Kasumi-1 (cell line): ENCODE measurements around the gene DNLZ.
"Not testable (repeated sequence)": the region's sequence is repeated elsewhere in the genome, so short reads cannot be mapped to it uniquely, and the experiment has no call there.

ENCODE experiments used
- DNase-seq, 2 experiments: peaks; one replicate each; lab custom pipeline; 2025; lab: John Stamatoyannopoulos, UW

Gene DNLZ

DNA sequence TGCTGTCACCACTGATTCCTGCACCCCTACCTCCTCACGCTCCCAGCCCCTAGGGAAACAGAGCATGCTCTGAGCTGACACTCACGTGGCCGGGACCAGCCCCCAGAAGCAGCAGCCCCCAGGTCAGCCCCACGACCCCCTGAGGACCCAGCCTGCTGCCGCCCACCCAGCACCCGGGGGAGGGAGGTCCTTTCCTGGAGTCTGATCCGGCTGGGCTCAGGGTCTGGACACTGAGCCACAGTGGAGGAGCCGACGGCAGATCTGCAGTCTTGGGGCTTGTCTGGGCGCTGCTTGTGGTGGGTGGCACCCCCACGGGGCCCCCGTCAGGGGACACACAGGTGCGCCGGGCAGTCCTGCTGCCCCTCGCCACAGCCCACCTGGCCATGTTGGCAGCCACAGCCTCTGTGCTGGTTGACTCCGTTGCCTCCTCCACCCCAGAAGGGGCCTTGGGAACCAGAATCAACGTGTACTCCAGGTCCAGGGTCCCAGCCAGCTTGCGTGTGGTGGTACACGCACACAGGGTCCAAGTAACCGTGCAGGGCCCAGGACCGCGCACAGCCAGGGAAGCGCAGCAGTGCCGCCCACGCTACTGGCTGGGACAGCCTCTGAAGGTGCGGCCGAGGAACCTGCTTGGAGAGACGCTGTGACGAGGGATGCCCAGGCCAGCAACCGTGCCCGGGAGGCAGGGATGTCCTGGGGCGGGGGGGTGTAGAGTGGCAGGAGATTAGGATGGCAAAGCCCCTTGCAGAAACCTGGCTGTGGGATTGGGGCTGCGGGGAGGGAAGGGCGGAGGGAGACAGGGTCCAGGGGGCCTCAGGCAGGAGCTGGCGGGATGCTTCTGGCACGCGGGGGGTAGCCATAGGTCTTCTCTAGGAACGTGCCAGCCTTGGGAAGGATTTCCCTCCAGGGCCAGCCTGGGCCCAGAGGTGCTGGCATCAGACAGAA, 3.5 kb downstream of the DNLZ start:
- no peak for DNase-seq

DNA sequence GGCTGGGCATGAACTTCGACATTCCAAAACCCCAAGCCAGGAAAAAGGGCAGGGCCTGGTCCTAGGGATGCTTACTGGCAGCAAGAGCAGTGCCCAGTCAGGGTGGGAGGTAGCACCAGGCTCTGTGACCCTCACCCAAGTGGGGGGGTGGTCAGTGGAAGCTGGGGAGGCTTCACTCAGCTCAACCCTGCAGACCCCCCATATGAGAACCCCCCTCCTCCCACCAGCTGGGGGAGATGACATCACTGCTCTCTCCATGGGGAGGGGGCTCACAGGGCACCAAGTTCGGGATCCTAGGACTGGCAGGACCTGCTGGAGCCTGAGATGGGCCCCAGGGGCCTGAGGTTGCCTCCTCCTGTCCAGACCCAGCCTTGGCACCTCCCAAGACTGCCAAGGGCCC, 4.7 kb downstream of the DNLZ start:
- no peak for DNase-seq

DNA sequence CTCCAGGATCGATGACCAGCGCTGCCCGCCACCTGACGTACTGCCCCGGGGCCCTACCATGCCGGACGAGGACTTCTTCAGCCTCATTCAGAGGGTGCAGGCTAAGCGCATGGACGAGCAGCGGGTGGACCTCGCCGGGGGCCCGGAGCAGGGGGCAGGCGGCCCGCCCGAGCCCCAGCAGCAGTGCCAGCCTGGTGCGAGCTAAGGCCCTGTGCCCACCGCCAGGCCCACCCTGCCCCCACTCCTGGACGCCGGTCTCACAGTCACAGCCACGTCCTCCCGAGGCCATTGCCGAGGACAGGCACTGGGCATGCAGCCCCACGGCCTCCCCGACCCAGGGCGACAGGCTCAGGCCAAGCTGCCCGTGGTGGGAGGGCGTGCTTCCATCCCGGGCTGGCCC, 5.5 kb downstream of the DNLZ start:
- no peak for DNase-seq

DNA sequence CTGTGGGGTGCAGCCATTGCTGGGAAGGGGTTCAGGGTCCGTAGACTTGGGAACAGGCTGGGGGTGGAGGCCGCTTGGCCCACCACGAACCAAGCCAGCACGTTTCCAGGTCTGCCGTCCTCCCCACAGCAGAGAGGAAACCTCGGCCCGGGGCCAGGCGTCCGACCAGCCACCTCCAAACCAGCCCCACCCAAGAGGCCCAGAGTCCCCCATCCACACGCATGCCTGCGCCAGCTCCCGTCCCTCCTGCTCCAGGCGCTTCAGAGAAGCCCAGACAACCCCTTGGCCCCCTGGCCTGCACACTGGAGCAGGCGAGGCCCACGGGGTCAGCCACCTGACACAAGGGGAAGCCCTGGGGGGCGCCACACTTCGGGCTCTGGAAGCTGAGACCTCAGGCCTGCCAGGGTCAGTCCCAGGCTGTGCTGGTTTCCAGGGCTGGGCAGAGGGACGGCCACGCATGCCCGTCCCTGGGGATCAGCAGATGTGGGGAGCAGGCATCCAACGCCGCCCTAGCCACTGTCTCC, 6.3 kb downstream of the DNLZ start:
- no peak for DNase-seq

DNA sequence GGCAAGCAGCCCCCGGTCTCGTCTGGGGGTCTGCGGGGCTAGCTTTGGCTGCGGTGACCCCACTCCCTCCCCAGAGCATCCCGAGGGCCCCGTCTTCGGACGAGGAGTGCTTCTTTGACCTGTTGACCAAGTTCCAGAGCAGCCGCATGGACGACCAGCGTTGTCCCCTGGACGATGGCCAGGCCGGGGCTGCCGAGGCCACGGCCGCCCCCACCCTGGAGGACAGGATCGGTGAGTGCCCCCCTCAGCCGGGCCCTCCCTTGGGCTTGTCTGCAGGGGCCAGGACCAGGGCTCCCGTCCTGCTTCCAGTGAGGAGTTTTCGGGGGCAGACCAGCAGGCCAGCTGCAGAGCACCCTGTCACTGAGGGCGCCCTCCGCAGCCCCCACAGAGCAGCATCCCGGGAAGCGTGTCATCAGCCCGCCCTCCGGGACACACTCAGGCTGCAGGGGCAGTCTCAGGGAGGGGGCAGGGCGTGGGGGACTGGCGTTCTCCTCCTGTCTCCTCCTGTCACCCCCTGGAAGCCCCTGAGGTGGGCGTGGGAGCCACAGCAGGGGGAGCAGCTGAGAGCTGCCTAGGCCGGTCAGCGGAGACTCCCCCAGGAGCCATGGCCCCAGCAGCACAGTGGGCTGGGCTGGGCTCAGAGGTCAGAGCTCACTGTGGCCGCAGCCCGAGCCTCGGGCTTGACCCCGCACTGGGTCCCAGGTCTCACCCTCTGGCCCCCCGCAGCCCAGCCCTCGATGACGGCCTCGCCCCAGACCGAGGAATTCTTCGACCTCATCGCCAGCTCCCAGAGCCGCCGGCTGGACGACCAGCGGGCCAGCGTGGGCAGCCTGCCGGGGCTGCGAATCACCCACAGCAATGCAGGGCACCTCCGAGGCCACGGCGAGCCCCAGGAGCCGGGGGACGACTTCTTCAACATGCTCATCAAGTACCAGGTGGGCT, 7.7 kb downstream of the DNLZ start:
- no peak for DNase-seq

DNA sequence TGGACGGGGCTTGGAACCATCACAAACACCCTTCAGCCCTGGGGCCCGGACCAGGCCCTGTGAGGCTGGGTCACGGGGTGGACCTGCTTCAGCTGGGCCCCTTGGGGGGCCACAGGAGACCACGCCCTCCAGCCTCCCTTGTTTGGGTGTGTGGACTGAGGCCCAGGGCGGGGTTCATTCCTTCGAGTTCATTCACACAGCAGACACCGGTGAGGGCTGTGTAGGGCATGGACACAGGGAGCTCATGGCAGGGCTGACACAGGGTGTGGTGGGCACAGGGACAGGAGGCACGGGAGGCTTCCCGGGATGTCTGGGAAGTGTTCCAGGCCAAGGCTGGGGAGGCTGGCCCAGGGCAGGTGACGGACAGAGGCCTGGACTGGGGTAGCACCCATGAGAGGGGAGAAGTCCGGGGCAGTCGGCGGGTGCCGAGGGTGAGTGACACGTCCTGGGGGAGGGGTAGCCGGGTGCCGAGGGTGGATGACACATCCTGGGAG, 8.9 kb downstream of the DNLZ start:
- no peak for DNase-seq

DNA sequence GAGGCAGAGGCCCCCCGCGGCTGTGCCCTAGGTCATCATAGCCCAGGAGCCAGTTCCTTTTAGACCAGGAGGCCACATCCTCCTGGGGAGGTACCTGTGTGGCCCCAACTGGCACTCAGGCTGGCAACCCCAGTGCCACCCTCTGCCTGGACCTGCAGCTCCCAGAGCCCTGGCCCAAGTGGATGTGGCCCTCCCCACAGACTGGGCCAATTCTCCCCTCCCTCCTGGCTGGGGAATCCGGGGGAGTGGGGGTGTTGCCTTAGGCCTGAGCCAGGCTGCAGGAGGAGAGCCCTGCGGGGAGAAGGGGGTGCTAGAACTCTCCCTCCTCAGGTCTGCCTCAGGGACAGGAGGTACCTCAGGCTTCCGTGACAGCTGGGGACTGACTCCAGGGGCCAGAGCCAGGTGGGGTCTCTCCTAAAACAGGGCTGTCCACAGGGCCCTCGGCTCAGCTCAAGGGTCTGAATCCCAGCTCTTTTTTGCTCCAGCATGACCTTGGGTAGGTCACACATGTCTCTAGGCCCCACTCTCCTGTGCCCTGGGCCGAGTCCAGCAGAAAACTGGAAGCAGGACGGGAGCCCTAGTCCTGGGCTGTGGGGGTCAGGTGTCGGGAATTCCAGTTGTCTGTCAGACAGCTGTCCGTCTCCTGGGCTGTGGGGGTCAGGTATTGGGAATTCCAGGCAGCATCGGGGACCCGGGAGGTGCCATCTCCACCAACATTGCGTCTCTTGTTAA, 9.6 kb downstream of the DNLZ start:
- no peak for DNase-seq

DNA sequence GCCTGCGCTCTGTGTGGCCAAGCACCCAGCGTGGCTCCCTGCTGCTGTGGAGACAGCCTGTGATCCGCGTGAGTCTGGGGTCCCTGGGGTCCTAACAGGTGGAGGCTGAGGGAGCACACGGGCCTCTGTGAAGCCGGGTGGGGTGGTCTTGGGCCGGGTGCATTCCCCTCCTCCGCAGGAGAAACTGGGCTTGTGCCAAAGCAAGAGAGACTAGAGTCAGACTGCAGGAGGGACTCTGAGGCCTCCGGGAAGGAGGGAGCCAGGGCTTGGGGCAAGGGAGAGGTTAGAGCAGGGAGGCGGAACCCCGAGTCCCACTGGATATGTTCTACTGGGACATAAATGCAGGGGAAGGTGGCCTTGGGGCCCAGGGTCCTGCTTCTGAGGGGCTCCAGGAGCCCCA, 10.5 kb downstream of the DNLZ start:
- no peak for DNase-seq

DNA sequence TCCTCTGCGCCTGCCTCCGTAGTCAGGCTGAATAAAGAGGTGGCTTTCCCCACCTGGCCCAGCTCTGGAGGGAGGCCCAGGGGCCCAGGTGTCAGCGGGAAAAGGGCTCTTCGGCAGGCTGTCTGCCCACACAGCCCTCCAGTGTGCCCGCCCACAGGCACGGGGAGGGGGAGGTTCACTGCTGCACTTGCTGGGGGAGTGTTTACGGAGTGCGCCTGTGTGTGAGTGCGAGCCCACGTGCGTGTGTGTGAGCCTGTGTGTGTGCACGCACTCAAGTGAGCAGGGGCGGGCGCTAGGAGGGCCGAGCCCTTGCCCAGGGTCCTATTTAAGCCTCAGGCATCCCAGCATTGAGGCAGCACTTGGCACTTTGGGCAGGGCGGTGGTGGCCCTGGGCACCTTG, 10.9 kb downstream of the DNLZ start:
- no peak for DNase-seq

DNA sequence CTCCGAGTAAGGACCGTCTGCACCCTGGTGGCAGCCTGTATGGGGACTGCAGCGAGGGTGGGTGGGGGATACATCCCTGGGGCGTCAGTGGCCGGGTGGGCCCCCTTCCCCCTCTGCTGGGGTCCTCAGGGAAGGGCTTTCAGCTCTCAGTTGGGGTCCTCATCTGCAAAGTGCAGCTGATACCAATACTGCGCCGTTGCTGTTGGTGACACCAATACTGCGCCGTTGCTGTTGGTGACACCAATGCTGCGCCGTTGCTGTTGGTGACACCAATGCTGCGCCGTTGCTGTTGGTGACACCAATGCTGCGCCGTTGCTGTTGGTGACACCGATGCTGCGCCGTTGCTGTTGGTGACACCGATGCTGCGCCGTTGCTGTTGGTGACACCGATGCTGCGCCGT, 11.7 kb downstream of the DNLZ start:
- not testable (repeated sequence) for DNase-seq

DNA sequence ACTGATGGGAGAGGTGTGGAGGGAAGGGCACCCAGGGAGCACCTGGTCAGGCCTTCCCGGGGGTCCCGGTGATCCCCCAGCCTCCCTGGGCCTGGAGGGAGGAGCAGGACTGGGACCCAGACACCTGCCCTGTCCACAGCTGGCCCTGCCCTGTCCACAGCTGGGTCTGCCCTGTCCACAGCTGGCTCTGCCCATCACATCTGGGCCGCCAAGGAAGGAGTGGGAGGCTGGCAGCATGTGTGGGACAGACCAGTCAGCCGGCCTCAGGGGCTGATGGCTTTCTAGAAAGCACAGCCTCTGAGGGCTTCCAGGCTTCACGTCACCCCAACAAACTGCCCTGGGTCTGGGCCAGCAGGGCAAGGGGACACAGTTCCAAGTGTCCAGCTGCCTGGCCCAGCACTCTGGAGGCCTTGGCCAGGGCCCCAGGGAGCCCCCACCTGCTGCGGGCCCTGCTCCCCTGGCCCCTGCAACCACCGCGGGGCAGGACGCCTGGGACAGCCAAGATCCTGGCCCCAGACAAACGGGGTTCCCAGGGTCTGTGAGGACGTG, 12.2 kb downstream of the DNLZ start:
- DNase-seq, result no peak

DNA sequence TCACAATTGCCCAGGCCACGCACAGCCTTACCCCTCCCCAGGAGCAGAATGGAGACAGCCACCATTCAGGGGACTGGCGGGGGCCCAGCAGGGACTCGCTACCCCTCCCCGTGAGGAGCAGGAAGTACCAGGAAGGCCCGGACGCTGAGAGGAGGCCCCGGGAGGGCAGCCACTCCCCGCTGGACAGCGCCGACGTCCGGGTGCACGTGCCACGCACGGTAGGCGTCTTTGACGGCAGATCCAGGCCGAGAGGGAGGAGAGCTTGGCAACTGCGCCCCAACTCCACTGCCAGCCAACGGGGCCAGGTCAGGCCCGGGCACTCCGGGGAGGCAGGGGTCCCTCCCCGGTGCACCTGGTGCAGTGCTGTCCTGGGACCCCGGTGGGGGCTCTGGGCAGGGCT, 14.0 kb downstream of the DNLZ start:
- no peak for DNase-seq

DNA sequence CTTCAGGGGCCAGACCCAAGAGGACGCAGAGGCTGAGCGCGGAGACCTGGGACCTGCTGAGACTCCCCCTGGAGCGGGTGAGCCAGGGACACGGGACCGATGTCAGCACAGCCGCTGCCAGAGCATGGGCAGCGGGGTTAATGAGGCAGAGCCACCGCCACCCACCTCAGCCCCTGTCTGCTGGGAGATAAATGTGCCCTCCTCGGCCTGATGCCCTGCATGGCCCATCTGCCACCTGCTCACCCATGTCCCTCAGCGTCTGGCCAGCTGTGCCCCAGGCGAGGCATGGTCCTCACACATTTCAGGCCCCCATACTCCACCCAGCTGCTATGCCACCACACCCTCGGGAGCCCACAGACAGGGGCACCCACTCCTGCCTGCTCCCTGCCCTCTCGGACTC, 14.9 kb downstream of the DNLZ start:
- no peak for DNase-seq

DNA sequence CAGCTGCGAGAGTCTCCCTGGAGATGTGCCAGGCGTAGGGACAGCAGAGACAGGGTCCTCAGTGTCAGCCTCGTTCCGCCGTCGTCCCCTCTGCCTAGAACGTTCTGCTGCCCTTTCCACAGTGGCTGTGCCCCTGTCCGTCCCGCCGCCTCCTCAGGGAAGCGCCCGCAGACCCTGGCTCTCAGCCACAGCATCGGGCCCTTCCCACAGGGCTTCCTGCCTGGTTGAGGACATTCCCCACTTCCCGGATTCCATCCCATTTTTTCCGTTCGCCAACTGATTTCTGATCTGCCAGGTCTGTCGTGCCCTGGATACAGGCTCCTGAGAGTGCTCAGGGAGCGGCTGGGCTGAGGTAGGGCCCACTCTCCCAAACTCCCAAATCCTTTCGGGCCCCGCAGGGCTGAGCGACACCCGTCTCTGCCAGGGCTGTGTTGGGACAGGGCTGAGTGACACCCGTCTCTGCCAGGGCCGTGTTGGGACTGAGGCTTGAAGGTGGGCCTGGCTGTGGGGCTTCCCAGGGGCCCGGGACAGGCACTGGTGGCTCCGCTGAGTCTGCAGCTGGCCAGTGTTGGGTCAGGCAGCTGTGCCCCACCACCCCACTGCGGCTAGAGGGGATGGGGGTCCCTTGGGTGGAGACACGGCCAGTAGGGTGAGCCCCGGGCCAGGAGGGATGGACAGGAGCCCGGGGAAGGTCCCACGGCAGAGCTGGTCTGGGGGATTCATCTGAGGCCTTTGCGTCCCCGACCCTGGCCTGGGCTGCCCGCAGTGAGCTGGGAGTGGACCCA, 15.9 kb downstream of the DNLZ start:
- no peak for DNase-seq

DNA sequence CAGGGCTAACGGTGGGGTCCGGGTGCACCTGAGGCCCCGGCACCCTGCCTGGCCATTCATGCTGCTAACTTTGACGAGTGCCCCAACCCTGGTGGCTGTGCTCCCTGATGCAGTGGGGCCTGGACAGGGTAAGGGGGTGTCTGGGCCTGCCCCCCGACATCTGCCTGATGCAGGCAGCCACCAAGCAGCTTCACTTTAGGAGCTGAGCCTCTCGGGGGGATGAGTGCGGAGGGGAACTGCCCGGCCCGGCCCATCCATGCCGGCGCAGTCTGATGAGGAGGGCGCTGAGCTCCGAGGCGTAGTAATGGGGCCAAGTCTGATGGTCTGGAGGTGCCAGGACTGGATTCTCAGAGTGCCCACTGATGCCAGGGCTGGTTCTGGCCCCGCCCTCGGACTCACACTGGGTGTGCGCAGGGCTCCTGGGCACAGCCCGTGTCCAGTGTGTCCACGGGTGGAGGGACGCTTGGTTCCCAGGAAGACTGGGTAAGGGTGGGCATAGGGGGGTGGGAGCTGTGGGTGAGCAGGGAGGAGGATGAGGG, 16.5 kb downstream of the DNLZ start:
- no peak for DNase-seq

DNA sequence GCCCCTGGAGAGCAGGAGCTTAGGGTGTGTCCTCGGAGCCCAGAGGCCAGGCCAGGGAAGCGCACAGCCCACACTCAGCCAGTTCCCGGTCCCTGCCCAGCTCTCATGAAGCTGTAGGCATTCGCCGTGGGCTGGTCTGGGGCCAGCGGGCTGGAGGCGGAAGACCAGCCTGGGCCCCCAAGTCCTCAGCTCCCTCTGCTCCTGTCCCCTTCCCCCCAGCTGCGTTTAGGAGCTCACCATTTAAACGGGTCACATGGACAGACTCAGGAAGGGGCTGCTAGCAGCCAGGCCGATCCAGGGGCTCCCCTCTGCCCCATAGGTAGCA, 17.4 kb downstream of the DNLZ start:
- DNase-seq, result no peak

DNA sequence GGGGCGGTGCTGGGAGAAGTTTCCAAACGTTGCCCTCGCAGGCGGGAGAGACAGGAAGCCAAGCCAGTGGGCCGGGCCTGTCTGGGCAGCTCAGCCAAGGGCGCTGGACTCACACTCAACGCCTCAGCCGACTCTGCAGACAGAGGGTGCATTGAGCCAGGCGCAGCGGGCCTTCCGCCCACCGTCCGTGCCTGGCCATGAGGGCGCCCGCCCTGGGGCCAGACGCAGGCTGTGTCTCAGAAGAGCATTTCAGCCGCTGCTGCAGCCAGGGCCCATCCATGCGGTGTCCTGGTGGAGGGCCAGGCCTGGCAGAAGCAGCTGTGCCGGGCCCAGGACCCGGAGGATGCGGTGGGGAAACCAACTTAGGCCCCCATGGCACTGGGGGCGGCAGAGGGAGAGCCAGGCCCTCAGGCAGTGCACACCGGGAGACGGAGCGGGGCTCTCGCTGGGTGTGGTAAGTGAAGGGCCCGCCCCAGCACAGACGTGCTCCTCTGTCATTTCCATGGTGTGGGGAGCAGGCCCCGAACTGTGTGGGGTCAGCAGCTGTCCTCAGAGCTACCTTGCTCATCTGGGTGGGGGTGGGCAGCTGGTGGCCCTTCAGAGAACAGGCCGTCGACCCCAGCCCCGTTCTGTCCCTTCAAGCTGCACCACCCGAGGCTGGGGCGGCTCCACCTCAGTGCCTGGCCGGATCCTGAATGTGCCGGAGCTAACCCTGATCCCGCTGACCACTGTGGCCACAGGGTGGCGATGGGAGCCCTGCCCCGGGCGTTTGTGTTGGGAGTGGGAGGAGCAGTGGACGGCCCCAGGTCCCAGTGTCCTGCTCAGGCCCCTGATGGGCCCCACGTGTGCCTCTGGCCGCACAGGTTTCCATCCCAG, 18.0 kb downstream of the DNLZ start:
- DNase-seq, result no peak

DNA sequence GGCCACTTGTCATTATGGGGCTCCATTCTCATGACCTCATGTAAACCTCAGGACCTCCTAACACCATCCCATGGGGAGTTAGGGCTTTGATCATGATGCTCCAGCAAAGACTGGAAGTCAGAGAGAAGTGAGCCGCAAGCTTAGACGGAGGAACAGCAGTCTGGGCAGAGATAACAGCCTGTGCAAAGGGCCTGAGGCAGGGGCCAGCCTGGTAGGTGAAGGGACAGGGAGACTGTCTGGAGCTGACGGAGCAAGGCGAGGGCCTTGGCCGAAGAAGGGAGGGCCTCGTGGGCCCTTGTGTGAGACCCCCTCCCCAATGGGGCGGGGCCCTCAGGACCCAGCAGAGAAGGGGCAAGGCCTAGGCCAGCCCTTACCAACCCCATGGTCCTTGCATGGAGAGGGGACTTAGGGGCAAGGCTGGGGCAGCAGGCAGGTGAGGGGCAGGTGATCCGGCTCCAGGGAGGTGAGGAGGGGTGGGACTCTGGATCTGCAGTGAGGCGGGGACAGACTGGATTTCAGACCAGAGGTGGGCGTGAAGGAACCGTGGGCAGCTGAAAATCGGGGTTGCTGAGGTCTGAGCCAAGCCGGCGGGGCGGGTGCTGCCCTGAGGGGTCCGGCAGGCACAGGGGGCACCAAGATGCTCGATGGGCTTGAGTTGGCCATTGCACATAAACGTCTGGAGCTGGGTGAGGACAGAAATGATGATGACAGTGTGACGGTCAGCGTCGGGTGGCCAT, 18.8 kb downstream of the DNLZ start:
- no peak for DNase-seq

DNA sequence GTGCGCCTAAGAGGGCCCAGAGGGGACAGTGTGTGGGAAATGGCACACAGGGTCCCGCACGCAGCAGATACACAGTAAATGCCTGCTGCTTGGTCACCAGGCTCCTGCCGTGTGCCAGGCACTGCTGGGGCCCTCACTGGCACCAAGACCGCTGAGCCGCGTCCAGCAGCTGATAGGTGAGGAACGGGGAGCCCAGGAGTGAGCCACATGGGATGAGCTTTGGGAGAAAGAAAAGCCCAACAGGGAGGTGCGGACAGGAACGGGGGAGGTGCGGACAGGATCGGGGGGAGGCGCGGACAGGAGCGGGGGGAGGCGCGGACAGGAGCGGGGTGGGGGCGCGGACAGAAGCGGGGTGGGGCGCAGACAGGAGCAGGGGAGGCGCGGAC, 19.7 kb downstream of the DNLZ start:
- DNase-seq, result no peak
